ENCODE data around the gene HSD17B11.
"Not testable (repeated sequence)": the region's sequence is repeated elsewhere in the genome, so short reads cannot be mapped to it uniquely, and the experiment has no call there.

Gene HSD17B11

GRCh38 chr4:87390891-87391575 lies at the start of gene HSD17B11:
Gene HSD17B11, minus strand, starts transcription at chr4:87391188. Its CDS starts 118 bp downstream, at chr4:87391070.
- peak; percentile 49 to 75 for DNase-seq (ENCODE audit: low read depth in 1 of 2, low spot score in 1 of 2)

DNA sequence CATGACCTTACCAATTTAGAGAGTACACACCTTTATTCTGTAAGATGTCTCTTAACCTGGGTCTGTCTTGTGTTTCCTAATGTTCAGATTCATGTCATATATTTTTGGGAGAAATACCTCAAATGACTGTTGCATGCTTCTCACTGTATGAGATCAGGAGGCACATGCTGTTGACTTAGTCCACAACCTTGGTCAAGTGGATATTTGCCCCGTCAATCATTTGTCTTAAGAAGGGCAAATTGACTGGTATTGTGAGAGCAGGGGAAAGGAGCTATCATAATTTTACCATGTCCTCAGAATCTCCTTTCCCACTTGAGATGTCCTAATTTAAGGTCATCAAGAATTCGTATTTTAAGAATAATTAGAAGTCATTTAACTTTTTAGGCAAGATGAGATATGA lies 42.4 kb upstream of the HSD17B11 start:
- no peak for DNase-seq (ENCODE audit: low read depth in 1 of 2, low spot score in 1 of 2)

DNA sequence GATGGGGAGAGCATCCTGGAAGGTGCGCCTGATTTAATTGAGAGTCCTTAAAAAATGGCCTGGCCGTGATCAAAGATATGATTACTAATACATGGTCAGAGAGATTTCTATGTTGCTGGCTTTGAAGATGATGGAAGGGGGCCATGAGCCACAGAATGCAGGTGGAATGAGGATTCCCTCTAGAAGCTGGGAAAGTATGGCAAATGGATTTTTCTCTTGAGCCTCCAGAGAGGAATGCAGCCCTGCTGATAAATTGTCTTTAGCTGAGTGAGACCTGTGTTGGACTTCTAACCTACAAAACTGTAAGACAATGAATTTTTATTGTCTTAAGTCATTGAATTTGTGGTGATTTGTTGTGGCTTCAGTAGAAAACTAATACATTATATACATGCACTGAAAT lies 39.0 kb upstream of the HSD17B11 start:
- no peak for DNase-seq (ENCODE audit: low read depth in 1 of 2, low spot score in 1 of 2)

DNA sequence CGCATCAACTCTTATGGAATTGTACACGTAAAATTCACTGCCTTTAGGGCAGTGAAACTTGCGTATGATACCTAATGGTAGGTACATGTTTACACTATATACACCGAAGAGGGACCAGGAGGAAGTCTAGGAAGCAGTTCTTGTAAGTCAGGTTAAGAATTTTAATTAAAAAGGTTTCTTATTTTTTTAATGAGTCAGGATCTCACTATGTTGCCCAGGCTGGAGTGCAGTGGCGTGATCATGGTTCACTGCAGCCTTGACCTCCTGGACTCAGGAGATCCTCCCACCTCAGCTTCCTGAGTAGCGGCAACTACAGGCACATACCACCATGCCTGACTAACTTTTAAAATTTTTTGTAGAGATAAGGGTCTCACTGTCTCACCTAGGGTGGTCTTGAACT lies 38.0 kb upstream of the HSD17B11 start:
- DNase-seq (ENCODE audit: low read depth in 1 of 2, low spot score in 1 of 2): no peak

DNA sequence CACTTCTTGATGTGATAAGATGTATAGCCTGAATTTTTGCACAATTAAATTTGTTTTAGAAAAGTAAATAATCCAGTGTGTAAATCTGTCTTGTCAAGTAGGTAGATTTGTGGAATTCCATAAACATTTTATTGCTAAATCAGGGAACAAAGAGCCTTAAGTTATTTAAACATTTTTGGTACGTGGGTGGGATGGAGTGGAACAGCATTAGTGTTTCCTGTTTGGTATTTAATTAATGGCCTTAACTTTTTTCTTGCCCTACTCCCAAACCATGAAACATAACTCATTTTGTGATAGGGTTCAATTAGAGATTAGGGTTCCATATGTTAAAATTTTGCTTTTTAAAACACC lies 36.5 kb upstream of the HSD17B11 start:
- DNase-seq (ENCODE audit: low read depth in 1 of 2, low spot score in 1 of 2): no peak

DNA sequence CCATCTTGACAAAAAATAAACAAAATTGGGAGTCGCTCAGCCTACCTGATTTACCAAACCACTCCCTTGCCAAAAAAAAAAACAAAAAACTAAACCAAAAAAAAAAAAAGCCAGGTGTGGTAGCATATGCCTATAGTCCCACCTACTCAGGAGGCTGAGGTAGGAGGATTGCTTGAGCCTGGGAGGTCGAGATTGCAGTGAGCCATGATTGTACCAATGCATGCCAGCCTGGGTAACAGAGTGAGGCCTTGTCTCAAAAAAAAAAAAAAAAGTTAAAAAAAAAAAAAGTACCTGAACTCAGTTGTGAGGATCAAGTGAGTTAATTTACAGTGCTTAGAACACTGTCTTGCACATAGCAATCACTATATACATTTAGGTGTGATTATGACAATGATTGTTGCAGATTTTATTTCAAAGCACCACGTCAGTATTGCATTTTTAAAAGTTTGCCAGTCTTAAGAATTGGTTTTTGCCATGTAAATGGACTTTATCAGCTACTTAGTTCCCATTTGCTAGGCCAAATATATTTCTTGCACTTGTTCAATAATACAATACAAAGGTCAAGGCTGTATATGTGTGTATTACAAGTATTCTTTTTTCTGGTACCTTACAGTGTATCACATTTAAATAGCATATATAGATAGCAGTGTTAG lies 36.0 kb upstream of the HSD17B11 start:
- no peak for DNase-seq (ENCODE audit: low read depth in 1 of 2, low spot score in 1 of 2)

- DNase-seq (ENCODE audit: low read depth in 1 of 2, low spot score in 1 of 2): no peak
Measured at GRCh38 chr4:87425711-87426110, 34.7 kb upstream of the HSD17B11 start.

DNA sequence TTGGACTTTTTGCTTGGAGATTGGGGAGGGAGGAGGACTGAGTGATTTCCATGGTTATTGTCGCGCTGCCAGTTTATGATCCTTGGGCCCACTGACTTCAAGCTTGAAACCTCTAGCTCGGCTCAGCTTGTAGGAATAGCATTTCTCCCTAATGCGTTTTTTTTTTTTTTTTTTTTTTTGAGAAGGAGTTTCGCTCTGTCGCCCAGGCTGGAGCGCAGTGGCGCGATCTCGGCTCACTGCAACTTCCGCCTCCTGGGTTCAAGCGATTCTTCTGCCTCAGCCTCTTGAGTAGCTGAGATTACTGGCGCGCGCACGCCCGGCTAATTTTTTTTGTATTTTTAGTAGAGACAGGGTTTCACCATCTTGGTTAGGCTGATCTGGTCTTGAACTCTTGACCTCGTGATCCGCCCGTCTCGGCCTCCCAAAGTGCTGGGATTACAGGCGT lies 33.1 kb upstream of the HSD17B11 start:
- DNase-seq (ENCODE audit: low read depth in 1 of 2, low spot score in 1 of 2): not testable (repeated sequence)

DNA sequence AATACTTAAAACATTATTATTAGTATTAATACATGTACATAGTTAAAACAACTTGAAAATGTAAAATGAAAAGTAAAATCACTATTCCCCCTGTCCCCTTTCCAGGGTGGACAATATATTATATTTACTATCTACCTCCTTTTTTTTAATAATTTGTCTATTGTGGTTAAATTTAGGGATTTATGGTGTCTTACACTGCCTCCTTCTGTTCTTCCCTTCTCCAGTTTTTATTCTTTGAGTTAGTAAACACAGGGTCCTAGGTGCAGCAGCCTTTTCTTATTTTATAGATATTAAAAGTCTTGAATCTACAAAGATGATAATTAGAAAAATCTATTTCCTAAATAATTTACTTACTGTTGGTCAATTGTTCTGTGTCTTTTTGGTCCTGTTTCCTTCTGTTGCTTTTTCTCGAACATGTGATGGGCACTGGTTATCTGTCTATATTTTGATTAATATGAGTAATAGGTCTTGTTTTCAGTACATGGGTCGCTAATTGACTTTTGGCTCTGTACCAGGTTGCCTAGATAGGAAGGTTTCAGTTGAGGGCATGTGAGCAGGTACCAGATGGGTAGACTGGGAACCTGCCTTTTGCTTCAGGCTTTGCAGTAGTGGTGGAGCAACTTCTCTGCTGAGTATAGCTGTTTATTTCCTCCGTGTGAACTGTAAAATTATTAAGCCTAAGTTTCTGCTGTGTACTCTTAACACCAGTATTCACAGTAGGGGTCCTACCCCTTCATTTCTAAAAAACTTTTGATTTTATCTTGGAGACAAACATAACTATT lies 32.5 kb upstream of the HSD17B11 start:
- no peak for DNase-seq (ENCODE audit: low read depth in 1 of 2, low spot score in 1 of 2)

DNA sequence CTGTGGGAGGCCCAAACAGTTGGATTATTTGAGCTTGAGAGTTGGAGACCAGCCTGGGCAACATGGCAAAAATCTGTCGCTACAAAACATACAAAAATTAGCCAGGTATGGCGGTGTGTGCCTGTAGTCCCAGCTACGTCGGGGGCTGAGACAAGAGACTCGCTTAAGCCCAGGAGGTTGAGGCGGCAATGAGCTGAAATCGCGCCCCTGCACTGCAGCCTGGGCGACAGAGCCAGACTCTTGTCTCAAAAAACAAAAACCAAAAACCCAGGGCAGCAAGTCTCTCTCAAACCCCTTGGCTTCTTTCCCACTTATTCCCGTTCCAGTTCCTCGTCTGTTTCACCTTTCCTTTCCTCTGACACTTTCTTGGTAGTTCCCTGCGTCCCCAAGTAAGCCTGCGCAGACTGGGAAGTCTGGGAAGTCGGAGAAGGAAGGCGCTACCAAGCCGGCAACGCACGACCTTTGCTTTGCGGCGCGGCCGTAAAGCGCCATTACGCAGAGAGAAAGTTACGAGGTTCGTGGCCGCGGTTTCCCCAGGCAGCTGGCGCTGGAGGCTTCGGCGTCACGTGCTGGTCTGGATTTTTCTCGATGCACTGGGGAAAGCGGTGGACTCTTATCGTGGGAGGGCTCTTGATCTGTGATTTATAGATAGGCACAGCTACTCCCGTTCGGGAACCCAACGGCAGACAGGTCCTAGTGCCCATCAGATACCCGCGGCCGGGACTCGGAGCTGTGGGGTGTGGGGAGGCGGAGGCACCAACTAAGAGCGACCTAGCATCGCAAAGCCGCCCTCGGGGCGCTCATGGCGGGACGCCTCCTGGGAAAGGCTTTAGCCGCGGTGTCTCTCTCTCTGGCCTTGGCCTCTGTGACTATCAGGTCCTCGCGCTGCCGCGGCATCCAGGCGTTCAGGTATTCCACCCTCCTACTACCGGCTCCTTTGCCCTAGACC lies 31.4 kb upstream of the HSD17B11 start, which contains the start of gene NUDT9:
NUDT9 (plus strand) TSS at position 470 of the 949 bp plus-strand sequence; CDS start at position 803, 333 bp downstream.
- peak; percentile 69 to 81 for DNase-seq (ENCODE audit: low read depth in 1 of 2, low spot score in 1 of 2)

DNA sequence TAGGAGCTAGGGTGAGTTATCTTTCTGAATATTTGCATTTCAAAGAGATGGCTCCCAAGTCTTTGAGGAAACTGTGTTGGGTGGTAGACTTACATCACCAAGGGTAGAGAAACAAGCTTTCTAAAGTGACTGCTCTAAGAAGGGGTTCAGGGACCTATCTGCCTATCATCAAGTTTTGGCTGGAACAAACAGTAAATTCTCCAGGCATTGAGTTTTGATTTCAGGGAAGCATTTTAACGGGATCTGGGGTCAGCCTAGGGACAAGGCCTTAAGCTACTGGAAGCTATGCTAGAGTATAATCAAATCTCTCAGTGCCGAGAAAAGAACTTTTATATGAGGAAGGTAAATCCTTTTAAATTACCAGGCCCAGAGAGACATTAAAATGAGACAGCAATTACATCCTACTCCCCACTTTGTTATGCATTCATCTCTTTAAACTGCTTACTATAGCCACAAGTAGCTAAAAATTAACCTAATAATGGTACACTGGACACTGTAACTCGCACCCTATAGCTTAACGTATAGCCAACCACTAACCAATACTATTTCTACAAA lies 29.4 kb upstream of the HSD17B11 start:
- no peak for DNase-seq (ENCODE audit: low read depth in 1 of 2, low spot score in 1 of 2)

DNA sequence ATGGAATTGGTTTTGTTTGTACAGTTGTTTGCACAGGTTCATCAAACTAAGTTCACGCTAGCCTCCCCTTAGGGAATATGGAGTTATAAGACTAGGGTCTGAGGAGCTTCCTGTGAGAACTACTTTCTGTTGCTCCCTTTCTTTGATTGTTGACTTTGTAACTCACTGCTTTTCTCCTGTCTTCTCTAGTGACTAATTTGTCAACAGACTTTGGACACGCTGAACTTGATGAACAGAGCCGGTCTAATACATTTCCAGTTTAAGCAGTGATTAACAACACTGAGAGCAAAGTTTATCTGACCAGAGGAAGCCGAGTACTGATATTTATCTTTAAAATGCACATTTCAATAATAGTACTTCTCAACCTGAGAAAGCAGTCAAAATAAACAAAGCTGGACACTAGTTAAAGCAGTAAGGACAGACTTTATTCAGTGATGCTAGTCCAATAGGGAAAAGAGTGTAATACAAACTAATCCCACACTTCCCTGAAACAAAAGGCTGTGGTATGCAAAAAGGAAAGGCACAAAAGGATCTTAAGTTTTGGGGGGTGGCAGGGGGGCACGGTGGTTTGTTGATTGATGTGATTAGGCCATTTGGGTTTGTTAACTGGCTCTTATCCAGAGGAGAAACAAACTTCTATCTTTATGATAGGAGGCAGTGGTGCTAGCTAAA lies 28.7 kb upstream of the HSD17B11 start:
- no peak for DNase-seq (ENCODE audit: low read depth in 1 of 2, low spot score in 1 of 2)

- DNase-seq (ENCODE audit: low read depth in 1 of 2, low spot score in 1 of 2): not testable (repeated sequence)
Measured at GRCh38 chr4:87418410-87418809, 27.4 kb upstream of the HSD17B11 start.

GRCh38 chr4:87416965-87417364 lies 26.0 kb upstream of the HSD17B11 start:
- no peak for DNase-seq (ENCODE audit: low read depth in 1 of 2, low spot score in 1 of 2)

- no peak for DNase-seq (ENCODE audit: low read depth in 1 of 2, low spot score in 1 of 2)
Measured at GRCh38 chr4:87414816-87415215, 23.8 kb upstream of the HSD17B11 start.

DNA sequence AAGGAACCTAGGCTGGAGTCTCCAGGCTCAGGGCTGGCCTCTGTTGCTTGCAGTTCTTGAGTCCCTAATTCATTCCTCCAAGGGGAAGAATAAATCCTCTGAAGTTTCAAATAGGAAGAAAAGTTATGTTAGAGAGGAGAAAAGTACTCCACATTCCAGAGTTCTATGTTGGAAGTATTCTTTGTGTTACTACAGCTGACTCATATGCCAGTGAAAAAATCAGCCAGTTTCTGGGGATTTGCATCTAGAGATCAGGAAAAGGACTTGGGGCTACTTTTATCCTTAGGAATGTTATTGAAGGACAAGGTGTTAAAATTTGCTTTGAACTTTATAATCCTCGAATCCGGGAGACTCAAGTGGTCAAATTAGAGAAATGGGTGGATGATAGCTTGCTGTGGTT lies 19.7 kb upstream of the HSD17B11 start:
- DNase-seq (ENCODE audit: low read depth in 1 of 2, low spot score in 1 of 2): no peak

DNA sequence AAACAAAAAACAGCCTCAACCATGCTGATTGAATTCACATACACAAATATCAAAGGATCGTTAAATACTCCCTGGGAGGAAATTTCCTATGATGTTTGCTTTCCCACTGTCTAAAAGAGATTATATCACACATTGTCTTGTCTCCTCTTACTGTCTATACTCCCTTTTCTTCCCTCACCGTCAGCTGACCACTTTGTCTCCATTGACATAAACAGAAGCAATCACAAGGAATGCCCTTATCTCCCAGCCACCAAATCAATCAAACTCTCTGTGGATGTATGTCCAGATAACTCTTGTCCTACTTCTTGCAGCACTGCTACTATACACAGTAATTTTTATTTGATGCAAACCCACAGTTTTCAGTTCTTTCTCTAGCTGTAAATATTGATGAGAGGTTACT lies 19.2 kb upstream of the HSD17B11 start:
- DNase-seq (ENCODE audit: low read depth in 1 of 2, low spot score in 1 of 2): no peak

- no peak for DNase-seq (ENCODE audit: low read depth in 1 of 2, low spot score in 1 of 2)
Measured at GRCh38 chr4:87409420-87409939, 18.5 kb upstream of the HSD17B11 start.

DNA sequence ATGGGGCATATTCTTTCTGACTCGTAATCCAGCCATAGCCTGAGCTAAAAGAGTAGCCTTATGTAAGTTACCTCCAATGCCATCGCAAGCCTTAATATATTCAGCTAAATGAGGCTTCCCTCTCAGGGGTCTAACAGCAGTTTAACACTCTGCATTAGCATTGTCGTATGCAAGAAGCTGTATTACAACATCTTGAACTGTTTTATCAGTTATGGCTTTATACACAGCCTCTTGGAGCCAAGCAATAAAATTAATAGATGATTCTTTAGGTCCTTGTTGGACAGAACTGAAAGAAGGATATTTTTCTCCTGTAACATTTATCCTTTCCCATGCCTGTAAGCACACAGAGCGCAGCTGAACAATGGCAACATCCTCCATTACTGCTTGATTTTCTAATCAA lies 15.9 kb upstream of the HSD17B11 start:
- DNase-seq (ENCODE audit: low read depth in 1 of 2, low spot score in 1 of 2): not testable (repeated sequence)

DNA sequence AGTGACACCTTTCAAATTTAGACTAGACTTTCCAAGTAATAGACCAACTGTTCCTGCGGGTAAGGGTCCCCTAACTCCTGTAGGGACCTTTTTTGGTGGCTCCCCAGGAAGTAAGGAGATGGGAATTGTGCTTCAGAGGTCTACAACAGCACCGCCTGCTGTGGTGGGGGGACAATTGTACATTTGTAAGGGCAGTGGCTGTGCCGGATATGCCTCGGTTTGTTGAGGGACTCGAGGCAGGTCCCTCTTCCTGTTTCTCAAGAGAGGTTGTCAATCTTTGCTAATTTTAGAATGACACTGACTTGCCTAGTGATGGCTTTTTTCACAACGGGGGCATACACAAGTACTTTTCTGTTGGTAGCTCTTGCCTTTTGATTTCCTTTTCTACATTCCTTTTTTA lies 15.5 kb upstream of the HSD17B11 start:
- DNase-seq (ENCODE audit: low read depth in 1 of 2, low spot score in 1 of 2): no peak
